Measurements from ENCODE around the gene ADRA1B.

ADRA1B gene

DNA sequence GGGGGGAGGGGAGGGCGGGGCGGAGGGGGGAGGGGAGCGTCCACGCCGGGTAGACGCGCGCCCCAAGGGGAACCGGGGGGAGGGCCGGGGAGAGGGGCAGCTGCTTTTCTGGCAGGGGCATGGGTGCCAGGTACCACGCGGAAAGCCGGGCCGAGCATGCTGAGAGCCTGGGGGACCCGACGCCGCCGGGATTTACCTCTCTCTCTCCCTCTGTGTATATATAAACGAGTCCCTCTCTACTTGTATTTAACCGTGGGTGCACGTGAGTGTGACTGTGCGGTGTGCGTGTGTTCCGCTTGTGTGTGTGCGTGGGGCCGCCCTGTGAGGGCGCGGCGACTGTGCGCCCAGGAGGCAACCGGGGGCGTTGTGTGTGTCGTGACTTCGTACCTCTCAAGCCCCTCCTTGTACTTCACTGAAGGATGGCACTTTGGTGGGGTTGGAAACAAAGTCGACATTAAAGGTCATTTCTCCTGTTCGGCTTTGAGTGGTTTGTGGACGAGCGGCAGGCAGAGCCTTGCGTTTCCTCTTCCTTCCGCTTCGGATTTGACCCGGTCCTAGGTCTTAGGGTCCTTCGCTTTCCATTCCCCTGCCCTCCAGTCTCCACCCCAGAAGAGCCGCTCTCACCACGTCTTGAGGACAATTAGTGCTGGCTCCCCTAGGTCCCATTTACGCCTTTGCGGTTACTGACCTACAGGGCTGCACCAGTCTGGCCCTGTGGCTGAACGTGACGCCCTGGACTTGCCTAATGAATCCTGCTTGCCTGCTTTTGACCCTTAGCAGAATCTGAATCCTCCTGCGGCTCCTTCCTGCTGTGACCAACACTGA lies 56.5 kb downstream of the ADRA1B start:
- Histone ChIP-seq H3K9me3 (ENCODE audit: control insufficient read depth in 1 of 2, low read length in 2 of 2) (no peaks in the 10 kb centered on the region), H3K27ac (ENCODE audit: low read length) (no peak overlapping the region), H3K36me3 (ENCODE audit: control insufficient read depth in 1 of 2, insufficient read depth in 2 of 2, low read length in 2 of 2) (no peaks in the 10 kb centered on the region), H3K4me1 (ENCODE audit: control insufficient read depth in 1 of 2, insufficient read depth in 2 of 2, low read length in 2 of 2) (no peaks in the 10 kb centered on the region), H3K27me3 (ENCODE audit: low read depth, low read length) (peaks cover 20% of the 10 kb centered on the region), H3K4me3 (ENCODE audit: low read depth in 1 of 2, low read length in 2 of 2) (no peak overlapping the region)

DNA sequence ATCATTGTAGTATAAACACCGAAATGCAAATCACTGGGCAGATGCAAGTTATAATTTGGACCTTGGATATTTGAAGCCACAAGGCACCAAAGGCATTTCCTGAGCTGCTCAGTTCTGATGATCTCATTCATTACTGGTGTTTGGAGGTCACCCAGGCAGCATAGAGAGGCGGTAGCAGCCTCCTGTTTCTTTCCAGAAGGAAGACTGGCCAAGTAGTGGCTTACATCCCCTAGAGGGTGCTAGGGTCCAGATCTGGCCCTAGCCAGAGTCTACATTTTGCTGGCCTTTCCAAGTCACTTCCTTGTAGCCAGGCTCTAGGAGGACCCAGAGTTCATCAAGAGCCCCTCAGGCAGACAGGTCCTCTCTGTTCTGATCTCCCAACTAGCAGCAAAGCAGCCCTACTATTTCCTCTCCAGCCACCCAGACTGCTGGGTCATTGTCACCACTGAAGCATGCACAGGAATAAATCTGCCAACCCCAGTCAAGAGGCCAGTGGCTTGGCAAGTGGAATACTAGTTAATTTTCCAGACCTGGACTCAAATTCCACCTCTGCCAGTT lies 59.3 kb downstream of the ADRA1B start:
- no peak overlapping the region for H3K4me3 ChIP-seq (ENCODE audit: low read depth in 1 of 2, low read length in 2 of 2)
- H3K27ac ChIP-seq (ENCODE audit: low read length) = no peak overlapping the region
- no peaks in the 10 kb centered on the region for H3K36me3 ChIP-seq (ENCODE audit: control insufficient read depth in 1 of 2, insufficient read depth in 2 of 2, low read length in 2 of 2)
- peaks cover 16% of the 10 kb centered on the region for H3K27me3 ChIP-seq (ENCODE audit: low read depth, low read length)
- H3K9me3 ChIP-seq (ENCODE audit: control insufficient read depth in 1 of 2, low read length in 2 of 2) = no peaks in the 10 kb centered on the region
- H3K4me1 ChIP-seq (ENCODE audit: control insufficient read depth in 1 of 2, insufficient read depth in 2 of 2, low read length in 2 of 2) = no peaks in the 10 kb centered on the region

DNA sequence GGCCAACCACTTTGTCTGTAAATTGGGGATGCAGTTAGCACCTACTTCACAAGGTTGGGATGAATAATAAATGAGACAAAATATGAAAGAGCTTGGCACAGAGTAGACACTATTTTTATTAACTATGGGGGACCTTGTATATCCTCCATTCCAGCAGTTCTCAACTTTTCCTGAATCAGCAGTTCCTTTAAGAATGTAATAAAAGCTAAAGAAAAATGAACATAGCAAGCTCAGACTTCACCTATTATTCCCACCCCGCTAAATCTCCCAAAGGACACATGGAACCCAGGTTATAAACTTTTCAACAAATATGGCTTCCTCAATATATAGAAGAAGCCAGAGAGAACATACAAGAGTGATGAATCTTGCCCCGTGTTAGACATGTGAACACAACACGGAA lies 60.6 kb downstream of the ADRA1B start:
- Histone ChIP-seq H3K27ac (ENCODE audit: low read length) (no peak overlapping the region), H3K27me3 (ENCODE audit: low read depth, low read length) (peaks cover 12% of the 10 kb centered on the region), H3K4me3 (ENCODE audit: low read depth in 1 of 2, low read length in 2 of 2) (no peak overlapping the region), H3K9me3 (ENCODE audit: control insufficient read depth in 1 of 2, low read length in 2 of 2) (no peaks in the 10 kb centered on the region), H3K4me1 (ENCODE audit: control insufficient read depth in 1 of 2, insufficient read depth in 2 of 2, low read length in 2 of 2) (no peaks in the 10 kb centered on the region), H3K36me3 (ENCODE audit: control insufficient read depth in 1 of 2, insufficient read depth in 2 of 2, low read length in 2 of 2) (no peaks in the 10 kb centered on the region)

DNA sequence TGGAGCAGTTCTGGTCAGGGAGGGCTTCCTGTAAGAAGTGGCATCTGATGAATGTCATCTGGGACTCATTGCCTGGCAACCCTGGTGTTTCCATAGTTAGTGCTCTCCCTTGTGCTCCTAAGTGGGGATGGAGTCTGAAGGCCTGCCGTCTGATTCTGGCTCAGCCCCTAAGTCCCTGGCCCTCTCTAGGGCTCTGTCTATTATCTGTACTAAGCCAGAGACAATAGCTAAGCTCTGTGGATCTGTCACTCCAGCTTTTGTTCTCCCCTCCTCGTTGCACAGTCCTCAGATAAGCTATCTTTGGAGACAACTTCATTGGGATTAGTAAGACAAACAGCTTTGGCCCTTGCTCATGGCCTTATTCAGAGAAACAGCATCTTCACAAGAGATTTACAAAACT lies 62.1 kb downstream of the ADRA1B start:
- Histone ChIP-seq H3K4me3 (ENCODE audit: low read depth in 1 of 2, low read length in 2 of 2) (no peak overlapping the region), H3K36me3 (ENCODE audit: control insufficient read depth in 1 of 2, insufficient read depth in 2 of 2, low read length in 2 of 2) (no peaks in the 10 kb centered on the region), H3K27ac (ENCODE audit: low read length) (no peak overlapping the region), H3K9me3 (ENCODE audit: control insufficient read depth in 1 of 2, low read length in 2 of 2) (no peaks in the 10 kb centered on the region), H3K27me3 (ENCODE audit: low read depth, low read length) (peaks cover 3% of the 10 kb centered on the region), H3K4me1 (ENCODE audit: control insufficient read depth in 1 of 2, insufficient read depth in 2 of 2, low read length in 2 of 2) (no peaks in the 10 kb centered on the region)

GRCh38 chr5:159982421-159983173 lies 66.3 kb downstream of the ADRA1B start:
- Histone ChIP-seq H3K27me3 (ENCODE audit: low read depth, low read length) (peaks cover 7% of the 10 kb centered on the region), H3K36me3 (ENCODE audit: control insufficient read depth in 1 of 2, insufficient read depth in 2 of 2, low read length in 2 of 2) (no peaks in the 10 kb centered on the region), H3K4me1 (ENCODE audit: control insufficient read depth in 1 of 2, insufficient read depth in 2 of 2, low read length in 2 of 2) (peaks cover 0 to 8% of the 10 kb centered on the region in 2 donors), H3K9me3 (ENCODE audit: control insufficient read depth in 1 of 2, low read length in 2 of 2) (no peaks in the 10 kb centered on the region), H3K27ac (ENCODE audit: low read length) (no peak overlapping the region), H3K4me3 (ENCODE audit: low read depth in 1 of 2, low read length in 2 of 2) (no peak overlapping the region)

GRCh38 chr5:159987031-159987674 lies 70.9 kb downstream of the ADRA1B start:
- no peak overlapping the region for H3K27ac ChIP-seq (ENCODE audit: low read length)
- H3K9me3 ChIP-seq (ENCODE audit: control insufficient read depth in 1 of 2, low read length in 2 of 2) = no peaks in the 10 kb centered on the region

DNA sequence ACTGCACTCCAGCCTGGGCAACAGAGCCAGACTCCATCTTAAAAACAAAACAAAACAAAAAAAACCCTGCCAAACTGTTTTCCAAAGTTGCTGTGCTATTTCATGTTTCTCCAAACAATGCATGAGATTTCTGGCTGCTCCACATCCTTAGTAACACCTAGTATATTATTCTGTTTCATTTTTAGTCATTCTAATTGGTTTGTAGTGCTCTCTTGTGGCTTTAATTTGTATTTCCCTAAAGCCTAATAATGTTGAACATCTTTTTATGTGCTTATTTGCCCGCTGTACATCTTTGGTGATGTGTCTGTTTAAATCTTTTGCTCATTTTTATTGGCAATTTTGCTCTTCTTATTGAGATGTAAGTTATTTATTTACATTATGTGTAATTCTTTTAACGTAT lies 74.2 kb downstream of the ADRA1B start:
- peaks cover 7 to 13% of the 10 kb centered on the region in 2 donors for H3K9me3 ChIP-seq (ENCODE audit: control insufficient read depth in 1 of 2, low read length in 2 of 2)
- H3K4me1 ChIP-seq (ENCODE audit: control insufficient read depth in 1 of 2, insufficient read depth in 2 of 2, low read length in 2 of 2) = peaks cover 0 to 8% of the 10 kb centered on the region in 2 donors
- no peak overlapping the region for H3K27ac ChIP-seq (ENCODE audit: low read length)
- peaks cover 7% of the 10 kb centered on the region for H3K27me3 ChIP-seq (ENCODE audit: low read depth, low read length)
- H3K4me3 ChIP-seq (ENCODE audit: low read depth in 1 of 2, low read length in 2 of 2) = no peak overlapping the region
- no peaks in the 10 kb centered on the region for H3K36me3 ChIP-seq (ENCODE audit: control insufficient read depth in 1 of 2, insufficient read depth in 2 of 2, low read length in 2 of 2)

More at GRCh38 chr5:159987031-159987674, 70.9 kb downstream of the ADRA1B start:
- H3K4me3 ChIP-seq (ENCODE audit: low read depth in 1 of 2, low read length in 2 of 2) = peak overlapping the region; percentile 55 to 70
- H3K4me1 ChIP-seq (ENCODE audit: control insufficient read depth in 1 of 2, insufficient read depth in 2 of 2, low read length in 2 of 2) = peaks cover 0 to 8% of the 10 kb centered on the region in 2 donors
- H3K27me3 ChIP-seq (ENCODE audit: low read depth, low read length) = peaks cover 7% of the 10 kb centered on the region
- no peaks in the 10 kb centered on the region for H3K36me3 ChIP-seq (ENCODE audit: control insufficient read depth in 1 of 2, insufficient read depth in 2 of 2, low read length in 2 of 2)

GRCh38 chr5:159992566-159992965 lies 76.3 kb downstream of the ADRA1B start:
- no peak overlapping the region for H3K4me3 ChIP-seq (ENCODE audit: low read depth in 1 of 2, low read length in 2 of 2)
- H3K36me3 ChIP-seq (ENCODE audit: control insufficient read depth in 1 of 2, insufficient read depth in 2 of 2, low read length in 2 of 2) = no peaks in the 10 kb centered on the region
- peaks cover 0 to 1% of the 10 kb centered on the region in 2 donors for H3K4me1 ChIP-seq (ENCODE audit: control insufficient read depth in 1 of 2, insufficient read depth in 2 of 2, low read length in 2 of 2)
- H3K27ac ChIP-seq (ENCODE audit: low read length) = no peak overlapping the region
- no peaks in the 10 kb centered on the region for H3K27me3 ChIP-seq (ENCODE audit: low read depth, low read length)
- H3K9me3 ChIP-seq (ENCODE audit: control insufficient read depth in 1 of 2, low read length in 2 of 2) = peaks cover 7 to 13% of the 10 kb centered on the region in 2 donors

- Histone ChIP-seq H3K4me3 (ENCODE audit: low read depth in 1 of 2, low read length in 2 of 2) (no peak overlapping the region), H3K4me1 (ENCODE audit: control insufficient read depth in 1 of 2, insufficient read depth in 2 of 2, low read length in 2 of 2) (no peaks in the 10 kb centered on the region), H3K9me3 (ENCODE audit: control insufficient read depth in 1 of 2, low read length in 2 of 2) (peaks cover 7 to 13% of the 10 kb centered on the region in 2 donors), H3K36me3 (ENCODE audit: control insufficient read depth in 1 of 2, insufficient read depth in 2 of 2, low read length in 2 of 2) (no peaks in the 10 kb centered on the region), H3K27ac (ENCODE audit: low read length) (no peak overlapping the region), H3K27me3 (ENCODE audit: low read depth, low read length) (no peaks in the 10 kb centered on the region)
These were observed 76.9 kb downstream of the ADRA1B start for GRCh38 chr5:159993194-159993593.

GRCh38 chr5:159995907-159996306 lies 79.6 kb downstream of the ADRA1B start:
- Histone ChIP-seq H3K27ac (ENCODE audit: low read length) (no peak overlapping the region), H3K4me1 (ENCODE audit: control insufficient read depth in 1 of 2, insufficient read depth in 2 of 2, low read length in 2 of 2) (no peaks in the 10 kb centered on the region), H3K27me3 (ENCODE audit: low read depth, low read length) (no peaks in the 10 kb centered on the region), H3K4me3 (ENCODE audit: low read depth in 1 of 2, low read length in 2 of 2) (no peak overlapping the region), H3K36me3 (ENCODE audit: control insufficient read depth in 1 of 2, insufficient read depth in 2 of 2, low read length in 2 of 2) (no peaks in the 10 kb centered on the region), H3K9me3 (ENCODE audit: control insufficient read depth in 1 of 2, low read length in 2 of 2) (peaks cover 7 to 13% of the 10 kb centered on the region in 2 donors)

- H3K36me3 ChIP-seq (ENCODE audit: control insufficient read depth in 1 of 2, insufficient read depth in 2 of 2, low read length in 2 of 2) = no peaks in the 10 kb centered on the region
- no peak overlapping the region for H3K4me3 ChIP-seq (ENCODE audit: low read depth in 1 of 2, low read length in 2 of 2)
- H3K4me1 ChIP-seq (ENCODE audit: control insufficient read depth in 1 of 2, insufficient read depth in 2 of 2, low read length in 2 of 2) = no peaks in the 10 kb centered on the region
- no peak overlapping the region for H3K27ac ChIP-seq (ENCODE audit: low read length)
- H3K9me3 ChIP-seq (ENCODE audit: control insufficient read depth in 1 of 2, low read length in 2 of 2) = no peaks in the 10 kb centered on the region
- no peaks in the 10 kb centered on the region for H3K27me3 ChIP-seq (ENCODE audit: low read depth, low read length)
These were observed 85.2 kb downstream of the ADRA1B start for GRCh38 chr5:160001457-160001856.

Measured in muscle layer of duodenum (tissue), 2 donors.